ENCODE data around the gene EP400.

GRCh38 chr12:131941116-131941986, 8.4 kb upstream of the EP400 start:
- no peak for TF ChIP-seq CTCF (IDR thresholded peaks at IDR 0.05)
- TF ChIP-seq POLR2A (IDR thresholded peaks at IDR 0.05) = no peak

Data from adrenal gland (tissue), 5 donors.